K562 (cell line): ENCODE data around the gene DDX23. TPM values are rescaled to one million over a fixed set of nuclear protein-coding genes. Genes with fewer than 3 reads are reported as not detected.

Source experiments
- BHLHE40 ChIP-seq: IDR thresholded peaks from 2 replicates; pipeline ENCODE4 v1.6.1; 2011; ENCODE audit warnings: low read length, improper control_type of control experiment
- CBX3 ChIP-seq, 2 experiments: IDR thresholded peaks; 1 replicate in 1 of 2; 2 replicates in 1 of 2; pipeline ENCODE4 v1.6.1; 2012; ENCODE audit warnings: inconsistent platforms in 2 of 2, low read length in 2 of 2, borderline replicate concordance in 1 of 2, control low read depth in 1 of 2
- ETV1 ChIP-seq: fragments of 450-650 bp; conservative IDR thresholded peaks from 2 replicates; pipeline ENCODE4 v1.6.1; 2016; ENCODE audit warnings: missing genetic modification characterization, control low read depth, low read depth, missing compliant biosample characterization
- GATAD2A ChIP-seq: fragments of 450-650 bp; IDR thresholded peaks from 2 replicates; pipeline ENCODE4 v1.6.1; 2017
- GTF2A2 ChIP-seq: IDR thresholded peaks from 2 replicates; pipeline ENCODE4 v1.6.1; 2016; ENCODE audit warnings: mild to moderate bottlenecking, missing genetic modification characterization, missing compliant biosample characterization
- HMGN3 ChIP-seq: IDR thresholded peaks from 2 replicates; pipeline ENCODE4 v1.6.1; 2011; ENCODE audit warnings: borderline replicate concordance, low read depth, mild to moderate bottlenecking, mixed read lengths, low read length; ENCODE audit not compliant: insufficient read length; ENCODE audit errors: extremely low read depth
- MAZ ChIP-seq, 2 experiments: fragments of 450-650 bp in 1 of 2; sonication (generic) in 1 of 2; formaldehyde crosslinking; IDR thresholded peaks in 1 of 2; conservative IDR thresholded peaks in 1 of 2; 2 replicates each; pipeline versions ENCODE4 v1.4.0 to v1.5.0; 2020; ENCODE audit warnings: mild to moderate bottlenecking in 1 of 2, missing genetic modification reagents in 1 of 2
- MECOM ChIP-seq: fragments of 250-450 bp; sonication (Bioruptor Pico); IDR thresholded peaks from 2 replicates; pipeline ENCODE4 v1.8.0; 2022; ENCODE audit warnings: inconsistent platforms
- NCOA4 ChIP-seq: fragments of 450-650 bp; IDR thresholded peaks from 2 replicates; pipeline ENCODE4 v1.6.1; 2018; ENCODE audit warnings: mild to moderate bottlenecking; ENCODE audit not compliant: partially characterized antibody
- NFIX ChIP-seq: fragments of 250-450 bp; sonication (Bioruptor Pico); IDR thresholded peaks from 2 replicates; pipeline ENCODE4 v1.4.0; 2020; ENCODE audit warnings: low read depth, mild to moderate bottlenecking, moderate library complexity
- POLR3G ChIP-seq: IDR thresholded peaks from 2 replicates; pipeline ENCODE4 v1.6.1; 2011; ENCODE audit not compliant: insufficient read length, insufficient replicate concordance; ENCODE audit errors: extremely low read depth
- RFX7 ChIP-seq: fragments of 250-450 bp; sonication (Bioruptor Pico); IDR thresholded peaks from 2 replicates; pipeline ENCODE4 v1.5.1; 2021; ENCODE audit warnings: mild to moderate bottlenecking
- SMAD3 ChIP-seq: fragments of 450-650 bp; formaldehyde crosslinking; conservative IDR thresholded peaks from 2 replicates; pipeline ENCODE4 v1.4.0; 2020; ENCODE audit warnings: mild to moderate bottlenecking
- SMARCA4 ChIP-seq: fragments of 450-650 bp; IDR thresholded peaks from 2 replicates; pipeline ENCODE4 v1.6.1; 2016
- TAF7 ChIP-seq: fragments of 450-650 bp; IDR thresholded peaks from 2 replicates; pipeline ENCODE4 v1.6.1; 2016; ENCODE audit warnings: missing genetic modification characterization, missing compliant biosample characterization
- ZKSCAN8 ChIP-seq: fragments of 200-800 bp; sonication (Bioruptor generic); IDR thresholded peaks from 2 replicates; pipeline ENCODE4 v1.6.1; 2016; ENCODE audit warnings: missing genetic modification characterization, missing compliant biosample characterization
- ZNF121 ChIP-seq: sonication (generic); formaldehyde crosslinking; conservative IDR thresholded peaks from 2 replicates; pipeline ENCODE4 v1.8.0; 2022; ENCODE audit warnings: missing genetic modification reagents
- ZNF311 ChIP-seq: fragments of 250-450 bp; sonication (Bioruptor Pico); IDR thresholded peaks from 2 replicates; pipeline ENCODE4 v1.4.0; 2020; ENCODE audit warnings: mild to moderate bottlenecking, moderate library complexity
- ZNF57 ChIP-seq: fragments of 450-650 bp; formaldehyde crosslinking; IDR thresholded peaks from 2 replicates; pipeline ENCODE4 v1.4.0; 2020; ENCODE audit warnings: mild to moderate bottlenecking, moderate library complexity
- polyA plus RNA-seq, 8 experiments: library from polyadenylated mRNA; depleted of rRNA in 4 of 8; stranded (reverse) in 5 of 8; unstranded in 3 of 8; fragments of >200 nt; fragmentation: Nextera tagmentation in 2 of 8; fragmentation: Illumina TruSeq in 1 of 8; extraction: Ambion mirVana in 2 of 8; extraction: Trizol in 1 of 8; gene quantifications; 2 replicates each; pipeline versions ENCODE4 v1.2.1 to v1.2.3, GENCODE V29; 2011 to 2014; ENCODE audit warnings: inconsistent platforms in 1 of 8, missing spikeins in 1 of 8
- total RNA-seq, 7 experiments: library from RNA; depleted of rRNA in 6 of 7; stranded (reverse); fragments of >200 nt in 6 of 7; fragmentation: Illumina TruSeq in 2 of 7; extraction: Trizol in 2 of 7; gene quantifications; 2 replicates each; pipeline versions ENCODE4 v1.2.1 to v1.2.3, GENCODE V29; 2011 to 2021; ENCODE audit warnings: low replicate concordance in 1 of 7
- TF ChIP-seq, protein P1 (sequence below), 2 experiments: fragments of 450-650 bp; conservative IDR thresholded peaks; 2 replicates each; pipeline ENCODE4 v1.6.1; 2017; ENCODE audit warnings: mild to moderate bottlenecking in 2 of 2, moderate library complexity in 2 of 2
- TF ChIP-seq, protein P2 (sequence below): fragments of 250-450 bp; sonication (Bioruptor Pico); IDR thresholded peaks from 2 replicates; pipeline ENCODE4 v1.4.0; 2020; ENCODE audit warnings: mild to moderate bottlenecking
- TF ChIP-seq, protein P3 (sequence below): fragments of 150-350 bp; conservative IDR thresholded peaks from 2 replicates; pipeline ENCODE4 v1.6.1; 2014; ENCODE audit warnings: low read length

The DDX23 gene
- total and polyA plus RNA-seq, 9 of the 15 experiments (the other 6 are each of a cell fraction or from before 2014, with no cell fraction given): 32.4 to 138 (median 104) TPM

DNA sequence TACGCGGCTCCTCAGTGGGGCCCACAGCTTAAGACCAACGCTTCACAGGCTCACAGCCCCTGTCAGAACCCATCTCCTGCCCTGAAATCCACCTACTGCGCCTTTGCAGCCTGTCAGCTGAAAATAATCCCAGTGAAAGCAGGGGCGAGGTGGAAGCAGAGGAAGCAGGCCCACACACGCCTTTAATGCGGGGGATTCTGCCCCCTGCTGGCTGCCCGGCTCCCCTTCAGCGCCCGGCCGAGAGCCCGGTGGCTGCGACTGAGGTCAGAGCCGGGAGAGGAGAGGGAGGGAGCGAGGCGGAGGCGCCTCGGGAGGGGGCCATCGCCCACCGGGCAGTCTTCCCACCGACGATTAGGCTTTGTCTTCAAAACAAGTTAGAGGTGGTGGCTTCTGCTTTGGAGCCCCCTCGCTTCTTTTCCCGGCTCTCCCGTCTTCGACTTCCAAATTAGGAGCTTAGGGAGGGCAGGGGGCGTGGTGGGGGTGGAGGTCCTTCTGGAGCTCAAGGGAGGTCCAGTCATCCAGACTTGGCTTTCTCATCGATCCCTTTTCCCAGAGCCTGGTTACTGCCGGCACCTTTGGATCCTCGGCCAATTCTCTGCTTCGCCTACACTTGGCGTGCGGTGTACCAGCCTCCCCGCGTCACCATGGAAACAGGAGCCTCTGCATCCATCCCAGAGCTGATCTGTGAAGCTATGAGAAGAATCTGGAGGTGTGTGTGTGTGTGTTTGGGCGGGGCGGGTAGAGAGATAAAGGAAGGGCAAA, 38.9 kb upstream of the DDX23 start (continued):
- TF ChIP-seq POLR3G (no peak), CBX3 (IDR thresholded peaks at IDR 0.05; ENCODE audit: borderline replicate concordance in 1 of 2, low read length in 2 of 2) (no peak), SMAD3 (no peak), ZKSCAN8 (no peak), ETV1 (tag) (no peak), TAF7 (tag) (no peak), GTF2A2 (tag) (no peak), MAZ (CRISPR knock-in tag; conservative IDR thresholded peaks at IDR 0.05 in 1 of 2, IDR thresholded peaks at IDR 0.05 in 1 of 2) (peak; percentile 36 to 77; a peak in 2 of 4 replicates), ZNF311 (CRISPR knock-in tag) (no peak), ZNF57 (no peak), RFX7 (no peak), NFIX (CRISPR knock-in tag) (no peak), GATAD2A (no peak), BHLHE40 (peak; percentile 19; the same call in 1 of the 2 replicates), SMARCA4 (no peak), HMGN3 (no peak), MECOM (CRISPR knock-in tag) (no peak), ZNF121 (CRISPR knock-in tag) (no peak), NCOA4 (no peak)
- TF ChIP-seq, protein P1, sequence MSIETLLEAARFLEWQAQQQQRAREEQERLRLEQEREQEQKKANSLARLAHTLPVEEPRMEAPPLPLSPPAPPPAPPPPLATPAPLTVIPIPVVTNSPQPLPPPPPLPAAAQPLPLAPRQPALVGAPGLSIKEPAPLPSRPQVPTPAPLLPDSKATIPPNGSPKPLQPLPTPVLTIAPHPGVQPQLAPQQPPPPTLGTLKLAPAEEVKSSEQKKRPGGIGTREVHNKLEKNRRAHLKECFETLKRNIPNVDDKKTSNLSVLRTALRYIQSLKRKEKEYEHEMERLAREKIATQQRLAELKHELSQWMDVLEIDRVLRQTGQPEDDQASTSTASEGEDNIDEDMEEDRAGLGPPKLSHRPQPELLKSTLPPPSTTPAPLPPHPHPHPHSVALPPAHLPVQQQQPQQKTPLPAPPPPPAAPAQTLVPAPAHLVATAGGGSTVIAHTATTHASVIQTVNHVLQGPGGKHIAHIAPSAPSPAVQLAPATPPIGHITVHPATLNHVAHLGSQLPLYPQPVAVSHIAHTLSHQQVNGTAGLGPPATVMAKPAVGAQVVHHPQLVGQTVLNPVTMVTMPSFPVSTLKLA (conservative IDR thresholded peaks at IDR 0.05): no peak
- TF ChIP-seq, protein P2, sequence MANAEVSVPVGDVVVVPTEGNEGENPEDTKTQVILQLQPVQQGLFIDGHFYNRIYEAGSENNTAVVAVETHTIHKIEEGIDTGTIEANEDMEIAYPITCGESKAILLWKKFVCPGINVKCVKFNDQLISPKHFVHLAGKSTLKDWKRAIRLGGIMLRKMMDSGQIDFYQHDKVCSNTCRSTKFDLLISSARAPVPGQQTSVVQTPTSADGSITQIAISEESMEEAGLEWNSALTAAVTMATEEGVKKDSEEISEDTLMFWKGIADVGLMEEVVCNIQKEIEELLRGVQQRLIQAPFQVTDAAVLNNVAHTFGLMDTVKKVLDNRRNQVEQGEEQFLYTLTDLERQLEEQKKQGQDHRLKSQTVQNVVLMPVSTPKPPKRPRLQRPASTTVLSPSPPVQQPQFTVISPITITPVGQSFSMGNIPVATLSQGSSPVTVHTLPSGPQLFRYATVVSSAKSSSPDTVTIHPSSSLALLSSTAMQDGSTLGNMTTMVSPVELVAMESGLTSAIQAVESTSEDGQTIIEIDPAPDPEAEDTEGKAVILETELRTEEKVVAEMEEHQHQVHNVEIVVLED (CRISPR knock-in tag): no peak
- TF ChIP-seq, protein P3, sequence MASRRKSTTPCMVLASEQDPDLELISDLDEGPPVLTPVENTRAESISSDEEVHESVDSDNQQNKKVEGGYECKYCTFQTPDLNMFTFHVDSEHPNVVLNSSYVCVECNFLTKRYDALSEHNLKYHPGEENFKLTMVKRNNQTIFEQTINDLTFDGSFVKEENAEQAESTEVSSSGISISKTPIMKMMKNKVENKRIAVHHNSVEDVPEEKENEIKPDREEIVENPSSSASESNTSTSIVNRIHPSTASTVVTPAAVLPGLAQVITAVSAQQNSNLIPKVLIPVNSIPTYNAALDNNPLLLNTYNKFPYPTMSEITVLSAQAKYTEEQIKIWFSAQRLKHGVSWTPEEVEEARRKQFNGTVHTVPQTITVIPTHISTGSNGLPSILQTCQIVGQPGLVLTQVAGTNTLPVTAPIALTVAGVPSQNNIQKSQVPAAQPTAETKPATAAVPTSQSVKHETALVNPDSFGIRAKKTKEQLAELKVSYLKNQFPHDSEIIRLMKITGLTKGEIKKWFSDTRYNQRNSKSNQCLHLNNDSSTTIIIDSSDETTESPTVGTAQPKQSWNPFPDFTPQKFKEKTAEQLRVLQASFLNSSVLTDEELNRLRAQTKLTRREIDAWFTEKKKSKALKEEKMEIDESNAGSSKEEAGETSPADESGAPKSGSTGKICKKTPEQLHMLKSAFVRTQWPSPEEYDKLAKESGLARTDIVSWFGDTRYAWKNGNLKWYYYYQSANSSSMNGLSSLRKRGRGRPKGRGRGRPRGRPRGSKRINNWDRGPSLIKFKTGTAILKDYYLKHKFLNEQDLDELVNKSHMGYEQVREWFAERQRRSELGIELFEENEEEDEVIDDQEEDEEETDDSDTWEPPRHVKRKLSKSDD: no peak
